Medulla oblongata (tissue), 1 donor: ENCODE results near the gene GLYR1.
A peak's percentile ranks its signal among the peaks of the same experiment; 100 is the strongest.
"Not testable (repeated sequence)": the region's sequence is repeated elsewhere in the genome, so short reads cannot be mapped to it uniquely, and the experiment has no call there.

Experiments used
- DNase-seq: peaks from one replicate; pipeline ENCODE4 v3.0.0-alpha.2; 2015; ENCODE audit errors: extremely low spot score

GLYR1 gene

DNA sequence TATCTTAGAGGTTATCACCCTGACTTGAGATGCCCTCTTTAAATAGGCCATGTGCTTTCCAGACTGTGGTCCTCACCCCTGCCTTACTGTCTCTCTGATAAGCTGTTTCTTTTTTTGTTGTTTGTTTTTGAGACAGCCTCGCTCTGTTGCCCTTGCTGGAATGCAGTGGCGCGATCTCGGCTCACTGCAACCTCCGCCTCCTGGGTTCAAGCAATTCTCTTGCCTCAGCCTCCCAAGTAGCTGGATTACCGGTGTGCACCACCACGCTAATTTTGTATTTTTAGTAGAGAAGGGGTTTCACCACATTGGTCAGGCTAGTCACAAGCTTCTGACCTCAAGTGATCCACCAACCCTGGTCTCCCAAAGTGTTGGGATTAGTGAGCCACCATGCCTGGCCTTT lies 58.2 kb downstream of the GLYR1 start:
- DNase-seq, result no peak

DNA sequence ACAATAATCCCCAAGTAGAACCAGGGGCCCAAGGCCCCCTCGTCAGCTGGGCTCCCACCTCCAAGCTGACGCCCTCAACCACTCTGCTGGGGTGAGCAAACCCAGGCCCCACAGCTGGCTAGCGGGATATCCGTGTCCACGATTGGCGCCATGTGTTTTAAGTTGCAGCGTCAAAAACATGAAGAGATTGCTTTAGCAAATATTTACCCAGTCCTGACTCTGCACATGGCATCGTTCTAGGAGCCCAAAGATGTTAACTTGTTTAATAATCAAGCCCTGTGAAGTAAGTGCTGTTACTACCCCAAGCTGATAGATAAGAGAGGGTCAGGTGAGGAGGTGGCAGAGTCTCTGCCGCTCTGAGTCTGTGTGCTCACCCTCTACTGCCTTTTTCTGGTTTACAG lies 58.6 kb downstream of the GLYR1 start:
- no peak for DNase-seq

DNA sequence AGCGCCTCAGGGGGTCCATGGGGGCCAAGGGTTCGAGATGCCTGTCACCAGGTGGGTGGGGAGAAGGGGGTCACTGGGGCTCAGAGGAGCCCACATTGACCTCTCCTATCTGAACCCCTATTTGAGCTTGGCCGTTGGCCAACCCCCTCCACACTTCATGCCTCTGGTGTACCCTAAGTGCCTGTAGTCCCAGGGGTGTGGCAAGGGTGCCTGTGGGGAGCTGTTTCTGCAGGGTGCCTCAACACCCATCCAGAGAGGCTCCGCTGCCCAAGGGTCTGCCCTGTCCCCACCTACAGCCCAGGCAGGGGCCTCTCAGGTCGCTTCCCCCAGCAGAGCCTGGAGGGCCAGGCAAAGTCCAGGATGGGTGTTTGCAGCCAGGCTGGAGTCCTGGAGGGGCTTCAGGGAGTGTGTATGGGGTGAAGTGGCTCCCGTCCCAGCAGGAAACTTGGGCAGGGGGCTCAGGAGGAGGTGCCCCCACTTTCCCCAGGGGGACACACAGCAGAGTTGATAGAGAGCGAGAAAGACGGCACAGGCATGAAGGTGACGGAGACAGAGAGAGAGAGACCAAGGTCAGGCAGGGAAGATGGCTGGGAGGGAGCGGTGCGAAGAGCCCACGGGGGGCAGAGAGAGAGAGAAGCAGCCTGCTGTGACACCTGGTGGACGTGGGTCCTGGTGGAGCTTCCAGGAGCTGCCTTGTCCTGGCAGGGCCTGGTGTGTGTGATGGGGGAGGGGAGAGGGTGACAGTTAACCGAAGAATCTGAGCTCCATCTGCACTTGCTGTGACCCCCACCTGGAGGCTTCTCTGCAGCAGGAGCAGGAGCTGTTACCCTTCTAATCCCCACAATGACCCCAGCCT lies 59.2 kb downstream of the GLYR1 start, which contains the start of gene SEPTIN12:
Gene SEPTIN12 (minus strand): TSS at position 719 of the 856 bp plus-strand sequence. CDS start 700 bp downstream, at position 19.
- DNase-seq, result no peak

DNA sequence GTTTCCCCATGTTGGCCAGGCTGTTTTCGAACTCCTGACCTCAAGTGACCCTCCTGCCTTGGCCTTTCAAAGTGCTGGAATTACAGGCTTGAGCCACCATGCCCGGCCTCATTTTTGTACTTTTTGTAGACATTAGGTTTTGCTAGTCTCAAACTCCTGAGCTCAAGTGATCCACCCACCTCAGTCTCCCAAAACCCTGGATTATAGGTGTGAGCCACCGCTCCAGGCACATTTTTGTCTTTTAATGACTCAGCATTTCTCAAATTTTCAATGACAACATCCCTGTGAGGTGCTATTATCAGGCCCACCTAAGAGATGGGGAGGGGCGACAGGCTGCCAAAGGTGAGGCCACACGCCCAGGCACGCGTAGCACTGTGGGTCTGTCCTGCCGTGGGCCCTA lies 60.0 kb downstream of the GLYR1 start:
- no peak for DNase-seq

DNA sequence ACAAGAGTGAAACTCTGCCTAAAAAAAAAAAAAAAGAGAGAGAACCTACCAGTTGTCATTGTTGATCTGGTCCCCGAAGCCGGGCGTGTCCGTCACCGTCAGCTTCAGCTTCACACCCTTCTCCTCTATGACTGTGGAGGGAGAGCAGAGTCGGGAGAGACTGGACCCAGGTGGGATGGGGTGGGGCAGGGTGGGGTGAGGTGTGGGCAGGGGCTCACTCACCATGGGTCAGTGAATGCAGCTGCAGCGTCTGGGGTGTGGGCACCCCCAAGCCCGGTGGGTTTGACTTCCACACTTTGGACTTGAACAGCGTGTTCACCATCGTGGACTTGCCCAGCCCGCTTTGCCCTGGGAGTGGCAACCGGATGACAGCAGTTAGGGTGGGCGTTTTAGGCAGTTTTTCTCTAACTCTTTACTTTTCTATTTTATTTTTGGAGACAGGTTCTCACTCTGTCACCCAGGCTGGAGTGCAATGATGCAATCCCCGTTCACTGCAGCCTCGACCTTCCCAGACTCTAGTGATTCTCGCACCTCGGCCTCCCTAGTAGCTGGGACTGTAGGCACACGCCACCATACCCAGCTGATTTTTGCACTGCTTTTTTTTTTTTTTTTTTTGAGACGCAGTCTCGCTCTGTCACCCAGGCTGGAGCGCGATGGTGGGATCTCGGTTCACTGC lies 61.2 kb downstream of the GLYR1 start:
- no peak for DNase-seq

DNA sequence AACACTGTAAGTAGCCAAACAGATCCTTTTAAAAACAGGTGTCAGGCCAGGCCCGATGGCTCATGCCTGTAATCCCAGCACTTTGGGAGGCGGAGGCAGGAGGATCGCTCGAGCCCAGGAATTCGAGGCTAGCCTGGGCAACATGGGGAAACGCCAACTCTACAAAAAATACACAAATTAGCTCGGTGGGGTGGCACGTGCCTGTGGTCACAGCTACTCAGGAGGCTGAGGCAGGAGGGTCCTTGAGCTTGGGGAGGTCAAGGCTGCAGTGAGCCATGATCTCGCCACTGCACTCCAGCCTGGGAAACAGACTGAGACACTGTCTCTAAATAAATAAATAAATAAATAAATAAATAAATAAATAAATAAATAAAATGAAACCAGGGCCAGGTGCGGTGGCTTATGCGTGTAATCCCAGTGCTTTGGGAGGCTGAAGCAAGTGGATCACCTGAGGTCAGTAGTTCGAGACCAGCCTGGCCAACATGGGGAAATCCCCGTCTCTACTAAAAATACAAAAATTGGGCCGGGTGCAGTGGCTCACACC lies 62.6 kb downstream of the GLYR1 start:
- DNase-seq, result not testable (repeated sequence)

DNA sequence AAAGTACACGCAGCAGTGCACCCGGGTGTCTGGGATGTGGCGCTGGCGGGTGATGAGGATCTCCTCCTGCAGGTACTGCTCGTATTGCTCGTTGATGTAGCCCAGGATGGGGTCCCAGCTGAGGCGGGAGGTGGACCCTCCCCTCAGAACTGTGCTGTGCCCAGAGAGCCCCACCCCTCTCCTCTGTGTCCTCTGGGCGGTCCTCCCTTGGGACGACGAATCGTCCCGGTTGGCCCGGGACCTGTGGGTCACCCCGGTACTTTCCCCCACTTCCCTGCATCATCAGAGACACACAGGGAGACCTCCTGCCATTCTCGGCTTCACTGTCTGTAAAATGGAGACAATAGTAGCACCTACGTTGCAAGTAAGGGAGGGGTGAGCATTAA lies 63.1 kb downstream of the GLYR1 start:
- DNase-seq, result no peak

DNA sequence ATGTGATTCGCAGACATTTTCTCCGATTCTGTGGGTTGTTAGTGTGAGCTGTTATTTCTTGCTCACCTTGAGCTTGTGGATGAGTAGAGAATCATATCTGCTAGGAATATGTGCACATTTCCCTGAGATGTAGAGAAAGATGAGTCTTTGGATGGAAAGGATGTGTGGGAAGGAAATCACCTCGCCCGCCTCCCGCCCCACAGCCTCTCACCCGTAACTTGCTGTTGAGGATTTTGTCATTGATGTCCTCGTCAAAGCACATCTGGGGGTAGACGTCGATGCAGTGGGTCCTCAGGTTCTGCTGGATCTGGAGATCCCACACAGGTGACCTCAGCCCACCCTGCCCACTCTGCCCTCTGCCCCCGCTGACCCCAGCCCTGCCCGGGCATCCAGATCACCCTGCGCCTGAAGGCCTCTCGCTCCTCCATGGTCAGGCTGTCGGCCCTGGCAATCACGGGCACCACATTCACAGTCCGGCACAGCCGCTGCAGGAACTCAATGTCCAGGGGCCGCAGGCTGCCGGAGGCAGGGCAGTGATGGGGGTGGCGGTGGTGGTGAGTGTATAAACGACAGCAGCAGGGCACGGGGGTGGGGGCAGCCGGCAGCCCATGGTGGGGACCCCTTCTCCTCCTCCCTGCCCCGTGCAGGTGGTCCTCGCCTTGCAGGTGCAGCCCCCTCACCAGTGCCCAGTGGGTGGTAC lies 63.7 kb downstream of the GLYR1 start:
- DNase-seq, result no peak

DNA sequence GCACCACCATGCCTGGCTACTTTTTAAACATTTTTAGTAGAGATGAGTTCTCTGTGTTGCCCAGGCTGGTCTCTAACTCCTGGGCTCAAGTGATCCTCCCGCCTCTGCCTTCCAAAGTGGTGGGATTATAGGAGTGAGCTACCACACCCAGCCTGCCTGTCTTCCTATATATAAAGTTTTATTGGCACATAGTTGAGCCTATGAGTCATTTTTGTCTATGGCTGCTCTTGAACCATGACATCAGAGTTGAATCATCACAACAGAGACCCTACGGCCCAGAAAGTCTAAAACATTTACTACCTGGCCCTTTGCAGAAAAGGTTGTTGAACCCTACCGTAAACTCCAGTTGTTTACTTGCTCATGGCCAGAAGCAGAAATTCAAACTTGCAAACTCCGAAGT lies 66.9 kb downstream of the GLYR1 start:
- no peak for DNase-seq

DNA sequence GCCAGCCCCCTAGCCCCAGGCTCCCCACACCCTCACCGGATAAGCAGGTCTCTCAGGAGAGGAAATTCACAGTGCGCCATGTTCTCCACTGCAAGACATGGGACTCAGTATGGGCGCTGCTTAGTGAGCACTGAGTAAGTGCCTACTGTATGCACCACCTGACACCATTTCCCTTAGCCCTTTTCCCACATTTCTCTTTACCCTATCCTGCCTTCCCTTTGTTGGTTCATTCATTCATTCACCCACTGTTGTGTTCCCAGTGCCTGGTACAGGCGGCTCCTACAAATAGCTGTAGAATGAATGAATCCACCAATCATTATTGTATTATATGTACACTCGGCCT lies 69.1 kb downstream of the GLYR1 start:
- DNase-seq, result no peak

DNA sequence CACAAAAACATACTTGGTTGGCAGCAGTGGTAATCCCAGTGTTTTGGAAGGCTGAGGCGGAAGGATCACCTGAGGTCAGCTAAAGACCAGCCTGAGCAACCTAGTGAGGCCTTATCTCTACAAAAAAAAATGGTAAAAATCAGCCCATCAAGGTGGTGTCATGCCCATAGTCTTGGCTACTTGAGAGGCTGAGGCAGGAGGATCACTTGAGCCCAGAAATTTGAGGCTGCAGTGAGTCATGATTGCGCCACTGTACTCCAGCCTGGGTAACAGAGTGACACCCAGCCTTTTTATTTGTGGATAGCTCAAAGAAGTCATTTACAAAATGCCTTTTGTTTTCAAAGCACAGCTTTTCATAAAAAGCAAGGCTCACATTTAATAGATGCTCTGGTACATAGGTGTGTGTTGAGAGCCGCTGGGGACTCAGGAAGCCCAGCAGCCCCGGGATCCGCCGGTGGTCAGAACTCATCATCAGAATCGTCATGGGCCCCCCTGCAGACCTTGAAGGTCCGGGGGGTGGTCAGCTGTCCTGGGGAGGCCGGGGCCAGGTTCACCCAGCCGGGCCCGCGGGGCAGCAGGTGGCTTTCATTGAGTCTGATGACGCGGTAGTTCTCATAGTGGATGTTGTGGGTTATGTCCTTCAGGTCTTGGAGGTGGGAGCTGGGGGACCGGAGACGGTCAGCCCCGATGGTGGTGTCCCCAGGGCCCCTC lies 69.6 kb downstream of the GLYR1 start:
- no peak for DNase-seq

DNA sequence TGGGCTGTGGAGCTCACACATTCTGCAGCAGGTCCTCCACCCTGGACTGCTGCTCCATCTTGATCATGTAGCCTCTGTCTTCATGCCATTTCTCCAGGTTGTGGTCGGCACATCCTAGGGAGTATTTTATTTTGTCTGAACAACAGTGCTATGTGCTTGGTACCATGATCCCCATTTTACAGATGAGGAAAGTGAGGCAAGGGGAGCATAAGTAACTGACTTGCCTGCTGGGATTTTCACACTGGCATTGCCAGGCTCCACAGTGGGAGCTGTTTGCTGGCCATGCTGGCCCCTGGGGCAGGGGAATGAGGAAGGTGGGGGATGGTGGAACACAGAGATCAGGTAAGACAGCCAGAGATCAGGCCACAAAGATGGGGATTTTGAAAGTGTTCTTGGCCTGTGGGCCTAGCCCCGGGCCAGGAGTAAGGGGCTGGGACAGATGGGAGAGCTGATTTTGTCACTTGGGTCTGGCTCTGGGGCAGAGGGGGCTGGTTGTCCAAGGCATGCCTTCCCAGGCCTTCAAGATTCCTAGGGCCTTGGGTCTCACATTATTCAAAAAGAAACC lies 70.9 kb downstream of the GLYR1 start:
- no peak for DNase-seq

DNA sequence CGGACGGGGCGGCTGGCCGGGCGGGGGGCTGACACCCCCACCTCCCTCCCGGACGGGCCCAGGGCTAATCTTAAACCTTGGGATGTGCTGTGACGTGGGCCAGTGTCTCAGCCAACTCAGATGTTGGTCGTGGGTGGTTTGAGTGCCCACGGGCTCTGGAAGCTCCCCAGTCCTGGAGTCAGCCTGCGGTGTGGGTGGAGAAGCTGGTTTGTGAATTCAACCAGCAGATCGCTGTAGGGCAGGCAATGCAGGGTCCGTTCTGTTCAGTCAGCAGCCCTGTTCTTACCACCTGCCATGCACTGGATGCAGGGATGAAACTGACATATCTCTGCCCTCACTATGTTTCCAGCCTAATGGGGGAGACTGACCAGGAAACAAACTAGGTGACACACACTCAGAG lies 72.1 kb downstream of the GLYR1 start:
- DNase-seq, result no peak

DNA sequence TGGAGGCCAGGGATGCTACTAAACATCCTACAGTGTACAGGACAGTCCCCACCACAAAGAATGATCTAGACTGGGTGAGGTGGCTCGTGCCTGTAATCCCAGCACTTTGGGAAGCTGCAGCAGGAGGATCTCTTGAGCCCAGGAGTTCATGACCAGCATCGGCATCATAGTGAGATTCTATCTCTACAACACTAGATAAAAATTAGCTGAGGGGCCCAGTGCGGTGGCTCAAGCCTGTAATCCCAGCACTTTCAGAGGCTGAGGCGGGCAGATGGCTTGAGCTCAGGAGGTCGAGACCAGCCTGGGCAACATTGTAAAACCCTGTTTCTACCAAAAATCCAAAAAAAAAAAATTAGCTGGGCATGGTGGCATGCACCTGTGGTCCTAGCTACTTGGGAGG lies 74.7 kb downstream of the GLYR1 start:
- no peak for DNase-seq

DNA sequence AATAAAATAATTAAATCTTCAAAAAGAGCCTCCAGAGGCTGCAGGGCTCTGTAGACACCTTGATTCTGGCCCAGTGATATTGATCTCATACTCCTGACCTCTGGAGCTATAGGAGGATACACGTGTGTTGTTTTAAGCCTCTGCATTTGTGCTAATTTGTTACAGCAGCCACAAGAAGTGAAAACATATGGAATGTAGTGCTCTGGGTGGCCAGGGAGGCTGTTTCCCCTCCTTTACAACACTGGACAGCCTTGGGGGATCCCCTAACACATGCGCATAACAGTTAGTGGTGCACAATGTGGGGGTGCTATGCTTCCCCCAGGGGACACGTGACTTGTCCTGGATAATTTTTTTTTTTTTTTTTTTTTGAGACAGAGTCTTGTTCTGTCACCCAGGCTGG lies 75.4 kb downstream of the GLYR1 start:
- DNase-seq, result no peak

DNA sequence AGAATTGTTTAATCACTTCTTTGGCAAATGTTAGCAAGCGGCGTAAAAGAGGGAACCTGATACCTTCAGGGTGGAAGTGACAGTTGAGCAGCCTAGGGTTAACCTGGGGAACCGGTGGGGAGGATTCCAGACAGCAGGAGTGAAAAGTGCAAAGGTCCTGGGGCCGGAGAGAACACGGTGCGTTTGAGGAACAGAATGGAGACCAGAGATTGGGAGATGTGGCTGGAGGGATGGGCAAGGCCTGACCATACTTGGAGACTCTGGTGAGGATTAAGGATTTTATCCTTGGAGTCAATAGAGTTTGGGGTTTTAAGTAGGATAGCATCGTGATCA lies 77.8 kb downstream of the GLYR1 start:
- DNase-seq, result peak; percentile 9

DNA sequence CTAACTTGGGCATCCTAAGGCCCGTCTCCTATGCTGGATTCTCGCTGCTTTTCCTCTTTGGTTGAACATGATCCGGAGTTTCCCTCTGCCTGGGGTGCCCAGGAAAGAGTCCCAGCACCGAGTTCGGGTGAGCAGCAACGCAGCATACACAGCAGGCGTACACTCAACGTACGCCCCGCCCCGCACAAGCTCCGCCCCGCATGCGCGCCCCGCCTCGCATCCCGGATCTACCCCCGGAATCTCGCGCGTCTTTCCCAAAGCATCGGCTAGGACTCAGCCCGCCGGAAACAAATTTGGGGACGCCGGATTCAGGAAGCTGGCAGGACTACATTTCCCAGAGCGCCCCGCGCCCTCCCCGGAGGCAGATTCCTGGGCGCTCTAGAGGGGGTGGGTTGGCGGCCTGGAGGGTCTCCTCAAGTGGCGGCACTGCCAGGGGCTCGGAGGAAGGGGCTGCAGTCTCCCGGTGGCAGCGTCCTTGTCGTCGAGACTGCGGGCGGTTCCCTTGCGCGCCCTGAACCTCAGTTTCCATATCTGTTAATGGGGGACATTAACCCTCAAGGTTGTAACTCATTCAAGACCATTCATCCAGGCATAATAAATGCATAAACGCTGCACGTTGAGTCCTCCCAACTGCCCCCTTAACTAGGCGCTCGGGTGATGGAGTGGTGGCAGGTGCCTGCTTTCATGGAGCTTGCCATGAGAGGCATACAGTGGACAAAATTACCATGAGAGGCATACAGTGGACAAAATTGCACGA lies 78.4 kb downstream of the GLYR1 start:
- peak; percentile 97 for DNase-seq

DNA sequence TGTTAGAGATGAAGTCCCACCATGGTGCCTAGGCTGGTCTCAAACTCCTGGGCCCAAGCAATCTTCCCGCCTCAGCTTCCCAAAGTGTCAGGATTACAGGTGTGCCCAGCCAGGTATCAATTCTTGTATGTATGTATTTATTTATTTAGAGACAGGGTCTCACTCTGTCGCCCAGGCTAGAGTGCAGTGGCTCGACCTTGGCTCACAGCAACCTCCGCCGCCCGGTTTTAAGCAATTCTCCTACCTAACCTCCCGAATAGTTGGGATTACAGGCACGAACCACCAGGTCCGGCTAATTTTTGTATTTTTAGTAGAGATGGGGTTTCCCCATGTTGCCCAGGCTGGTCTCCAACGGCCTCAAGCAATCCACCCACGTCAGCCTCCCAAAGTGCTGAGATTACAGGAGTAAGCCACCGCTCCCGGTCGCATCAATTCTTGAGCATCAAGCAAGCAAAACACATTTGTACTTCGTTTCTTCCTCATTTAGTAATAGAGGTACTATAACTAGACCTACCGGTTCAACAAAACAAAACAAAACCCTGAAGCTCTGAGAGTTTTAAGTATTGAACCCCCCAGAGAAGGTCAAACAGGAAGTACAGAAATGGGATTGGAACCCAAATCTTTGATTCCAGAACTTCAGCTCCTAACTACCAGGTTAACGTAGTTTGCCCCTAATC lies 79.1 kb downstream of the GLYR1 start:
- DNase-seq, result no peak

DNA sequence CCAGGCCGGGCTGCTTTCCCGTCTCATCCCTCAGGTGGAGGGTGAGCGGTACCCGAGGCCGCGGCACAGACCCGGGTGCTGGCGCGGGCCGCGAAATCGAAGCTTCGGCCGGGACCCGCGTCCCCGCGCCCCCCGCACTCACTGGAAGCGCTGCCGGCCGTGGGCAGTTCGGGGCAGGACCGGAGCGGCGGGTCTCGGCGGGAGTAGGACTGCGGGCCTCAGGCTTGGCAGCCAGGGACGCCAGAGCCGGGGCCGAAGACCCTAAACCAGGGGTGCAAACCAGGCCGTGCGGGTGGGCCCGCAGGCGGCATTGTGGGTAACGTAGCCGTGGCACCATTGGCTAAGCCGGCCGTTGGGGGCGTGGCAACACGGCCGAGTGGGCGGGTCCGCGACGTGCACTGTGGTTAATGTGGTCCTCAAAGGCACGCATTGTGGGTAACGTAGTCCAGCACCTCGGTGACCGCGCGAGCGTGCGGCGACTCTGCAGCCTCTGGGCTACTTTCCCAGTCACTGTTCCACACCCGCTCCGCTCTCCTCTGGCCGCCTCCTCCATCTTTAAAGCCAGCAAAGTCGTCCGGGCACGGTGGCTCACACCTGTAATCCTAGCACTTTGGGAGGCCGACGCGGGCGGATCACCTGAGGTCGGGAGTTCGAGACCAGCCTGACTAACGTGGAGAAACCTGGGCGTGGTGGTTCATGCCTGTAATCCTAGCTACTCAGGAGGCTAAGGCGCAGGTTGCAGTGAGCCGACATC lies 80.0 kb downstream of the GLYR1 start, which contains the start of gene ZNF500:
Gene ZNF500 (minus strand): TSS at position 288 of the 754 bp plus-strand sequence. CDS start 1,184 bp downstream, outside the sequence.
- peak; percentile 97 for DNase-seq
